AG04449 (cell line): ENCODE data around the gene GRB10.
"Not testable (repeated sequence)": the region's sequence is repeated elsewhere in the genome, so short reads cannot be mapped to it uniquely, and the experiment has no call there.

Experiments
- CTCF ChIA-PET: fragments of 350-600 bp; formaldehyde crosslinking; extraction: SDS; loops from one replicate; lab custom pipeline; 2021; ENCODE audit warnings: antibody characterized with exemption; lab: Yijun Ruan, JAX
- POLR2A ChIA-PET: fragments of 400-600, 350-600 bp; formaldehyde crosslinking; extraction: SDS; loops from one replicate; lab custom pipeline; 2020; ENCODE audit warnings: antibody characterized with exemption, inconsistent platforms; lab: Yijun Ruan, JAX
- DNase-seq: peaks from one replicate; pipeline ENCODE4 v3.0.0-alpha.2; 2010; ENCODE audit warnings: low read depth, low spot score
- H3K4me3 ChIP-seq: 2 replicates; pipeline ENCODE4 v1.5.1; 2011; ENCODE audit warnings: low read depth, mild to moderate bottlenecking, control low read depth, low read length
- CTCF ChIP-seq: IDR thresholded peaks from one replicate; pipeline ENCODE4 v1.5.1; 2011; ENCODE audit warnings: mild to moderate bottlenecking, moderate library complexity, low read length, control low read depth, inconsistent platforms; ENCODE audit not compliant: insufficient read depth; ENCODE audit errors: missing control alignments

GRB10 gene

GRCh38 chr7:50743016-50743415, 39.7 kb downstream of the GRB10 start:
- ChIA-PET POLR2A (no interaction called here), CTCF (no interaction called here)
- DNase-seq, result no peak
- no peak for TF ChIP-seq CTCF
- no peak overlapping the region for H3K4me3 ChIP-seq

DNA sequence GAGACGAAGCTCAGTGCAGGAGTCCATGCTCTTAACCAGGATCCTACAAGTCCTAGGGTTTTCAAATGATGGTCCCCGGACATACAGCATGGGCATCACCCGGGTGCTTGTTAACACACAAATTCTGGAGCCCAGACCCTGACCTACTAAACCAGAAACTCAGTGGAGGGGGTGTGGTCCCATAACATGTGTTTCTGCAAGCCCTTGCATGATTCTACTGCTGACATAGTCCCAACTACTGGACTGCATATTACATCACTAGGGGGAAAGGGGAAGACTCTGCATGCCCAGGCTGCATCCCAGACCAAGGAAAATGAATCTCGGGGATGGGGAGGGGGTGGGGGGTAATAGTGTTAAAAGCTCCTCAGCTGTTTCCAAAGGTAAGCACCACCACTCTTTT, 40.3 kb downstream of the GRB10 start:
- no peak for TF ChIP-seq CTCF
- H3K4me3 ChIP-seq, result no peak overlapping the region
- no peak for DNase-seq
- ChIA-PET POLR2A (no interaction called here), CTCF (no interaction called here)

- TF ChIP-seq CTCF, result no peak
- ChIA-PET POLR2A (no interaction called here), CTCF (interaction anchor here (1.4 kb wide), 1 partner anchor 17 kb away, joined by 4 read pairs; no protein-coding TSS in a partner anchor)
- H3K4me3 ChIP-seq, result no peak overlapping the region
- no peak for DNase-seq
These were observed 42.8 kb downstream of the GRB10 start for GRCh38 chr7:50739744-50740435.

DNA sequence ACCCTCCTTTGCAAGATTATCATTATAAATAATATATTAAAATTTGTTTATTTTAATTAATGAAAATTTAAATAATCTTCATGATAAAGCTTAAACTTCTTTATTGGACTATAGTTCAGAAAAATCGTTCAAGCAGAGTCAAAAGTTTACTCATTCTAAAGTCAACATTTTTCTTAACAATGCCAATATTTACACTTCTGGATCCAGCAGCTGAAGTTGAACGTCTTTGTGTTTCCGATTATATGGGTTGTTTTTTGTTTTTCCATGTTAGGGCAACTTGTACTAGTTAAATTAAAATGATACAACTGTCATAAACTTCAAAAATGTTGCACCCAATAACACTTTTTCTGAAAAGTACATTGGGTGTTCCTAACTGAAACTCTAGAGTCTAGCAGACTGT, 43.8 kb downstream of the GRB10 start:
- POLR2A ChIA-PET, result no interaction called here
- DNase-seq, result no peak
- H3K4me3 ChIP-seq, result no peak overlapping the region
- CTCF ChIA-PET, result interaction anchor here (1.4 kb wide), 1 partner anchor 16 kb away, joined by 4 read pairs; no protein-coding TSS in a partner anchor
- TF ChIP-seq CTCF, result no peak

DNA sequence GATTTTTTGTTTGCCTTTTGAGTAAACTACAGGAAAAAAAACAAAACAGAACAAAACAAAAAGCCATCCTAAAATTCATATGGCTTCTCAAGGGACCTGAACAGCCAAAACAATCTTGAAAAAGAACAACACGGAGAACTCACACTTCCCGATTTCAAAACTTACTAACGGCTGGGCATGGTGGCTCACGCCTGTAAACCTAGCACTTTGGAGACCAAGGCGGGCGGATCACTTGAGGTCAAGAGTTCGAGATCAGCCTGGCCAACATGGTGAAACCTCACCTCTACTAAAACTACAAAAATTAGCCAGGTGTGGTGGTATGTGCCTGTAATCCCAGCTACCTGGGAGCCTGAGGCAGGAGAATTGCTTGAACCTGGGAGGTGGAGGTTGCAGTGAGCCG, 46.9 kb downstream of the GRB10 start:
- CTCF ChIA-PET, POLR2A ChIA-PET, DNase-seq, H3K4me3 ChIP-seq: not testable (repeated sequence)

- no peak for DNase-seq
- H3K4me3 ChIP-seq, result no peak overlapping the region
- no peak for TF ChIP-seq CTCF
- ChIA-PET POLR2A (no interaction called here), CTCF (interaction anchor here (0.6 kb wide), 1 partner anchor 405 kb away, joined by 3 read pairs; no protein-coding TSS in a partner anchor)
These were observed 47.4 kb downstream of the GRB10 start for GRCh38 chr7:50735333-50735732.

GRCh38 chr7:50734246-50734645, 48.5 kb downstream of the GRB10 start:
- POLR2A ChIA-PET, result no interaction called here
- no peak for TF ChIP-seq CTCF
- DNase-seq, result no peak
- no peak overlapping the region for H3K4me3 ChIP-seq
- CTCF ChIA-PET, result no interaction called here
